ENCODE measurements around the gene BRINP2.

BRINP2 gene

GRCh38 chr1:177257576-177257975, 86.8 kb downstream of the BRINP2 start:
- no peak overlapping the region for H3K4me3 Mint-ChIP-seq
- peaks cover 6 to 13% of the 10 kb centered on the region in 2 donors for H3K9me3 Mint-ChIP-seq
- ATAC-seq (no peak), DNase-seq (no peak)
- no peak overlapping the region for H3K27ac Mint-ChIP-seq
- no peaks in the 10 kb centered on the region for H3K4me1 Mint-ChIP-seq
- peaks cover 9% of the 10 kb centered on the region for H3K27me3 Mint-ChIP-seq

- Mint-ChIP-seq H3K9me3 (peaks cover 7 to 9% of the 10 kb centered on the region in 2 donors), H3K4me1 (no peaks in the 10 kb centered on the region), H3K27ac (no peak overlapping the region), H3K27me3 (no peaks in the 10 kb centered on the region), H3K4me3 (no peak overlapping the region)
- DNase-seq (no peak), ATAC-seq (no peak)
Measured at GRCh38 chr1:177270863-177271262, 100.1 kb downstream of the BRINP2 start.

GRCh38 chr1:177273141-177273540, 102.4 kb downstream of the BRINP2 start:
- Mint-ChIP-seq H3K4me1 (no peaks in the 10 kb centered on the region), H3K27ac (no peak overlapping the region), H3K9me3 (peaks cover 9 to 12% of the 10 kb centered on the region in 2 donors), H3K4me3 (no peak overlapping the region), H3K27me3 (no peaks in the 10 kb centered on the region)
- no peak for DNase-seq
- ATAC-seq, result no peak

- ATAC-seq (no peak), DNase-seq (no peak)
- no peaks in the 10 kb centered on the region for H3K4me1 Mint-ChIP-seq
- H3K9me3 Mint-ChIP-seq, result peaks cover 9 to 15% of the 10 kb centered on the region in 2 donors
- no peaks in the 10 kb centered on the region for H3K27me3 Mint-ChIP-seq
- no peak overlapping the region for H3K4me3 Mint-ChIP-seq
- no peak overlapping the region for H3K27ac Mint-ChIP-seq
Measured at GRCh38 chr1:177274687-177275211, 104.0 kb downstream of the BRINP2 start.

GRCh38 chr1:177275736-177276135, 105.0 kb downstream of the BRINP2 start:
- no peak overlapping the region for H3K27ac Mint-ChIP-seq
- H3K4me1 Mint-ChIP-seq, result no peaks in the 10 kb centered on the region
- H3K9me3 Mint-ChIP-seq, result peaks cover 9 to 20% of the 10 kb centered on the region in 2 donors
- H3K4me3 Mint-ChIP-seq, result no peak overlapping the region
- ATAC-seq (no peak), DNase-seq (no peak)
- H3K27me3 Mint-ChIP-seq, result no peaks in the 10 kb centered on the region

GRCh38 chr1:177278626-177279390, 108.0 kb downstream of the BRINP2 start:
- ATAC-seq (no peak), DNase-seq (no peak)
- no peaks in the 10 kb centered on the region for H3K27me3 Mint-ChIP-seq
- no peak overlapping the region for H3K4me3 Mint-ChIP-seq
- H3K9me3 Mint-ChIP-seq, result peaks cover 6 to 34% of the 10 kb centered on the region in 2 donors
- no peak overlapping the region for H3K27ac Mint-ChIP-seq
- no peaks in the 10 kb centered on the region for H3K4me1 Mint-ChIP-seq

GRCh38 chr1:177281901-177282300, 111.1 kb downstream of the BRINP2 start:
- Mint-ChIP-seq H3K4me1 (no peaks in the 10 kb centered on the region), H3K4me3 (no peak overlapping the region), H3K9me3 (peaks cover 10 to 31% of the 10 kb centered on the region in 2 donors), H3K27me3 (no peaks in the 10 kb centered on the region), H3K27ac (no peak overlapping the region)
- ATAC-seq (no peak), DNase-seq (no peak)

GRCh38 chr1:177282976-177283375, 112.2 kb downstream of the BRINP2 start:
- peaks cover 10 to 28% of the 10 kb centered on the region in 2 donors for H3K9me3 Mint-ChIP-seq
- H3K27me3 Mint-ChIP-seq, result no peaks in the 10 kb centered on the region
- no peak overlapping the region for H3K4me3 Mint-ChIP-seq
- no peak overlapping the region for H3K27ac Mint-ChIP-seq
- no peaks in the 10 kb centered on the region for H3K4me1 Mint-ChIP-seq
- DNase-seq (no peak), ATAC-seq (no peak)

- Mint-ChIP-seq H3K4me1 (no peaks in the 10 kb centered on the region), H3K27me3 (no peaks in the 10 kb centered on the region), H3K27ac (no peak overlapping the region), H3K4me3 (no peak overlapping the region), H3K9me3 (peaks cover 10 to 24% of the 10 kb centered on the region in 2 donors)
- no peak for DNase-seq
- ATAC-seq, result no peak
Measured at GRCh38 chr1:177283380-177283779, 112.6 kb downstream of the BRINP2 start.

- Mint-ChIP-seq H3K27me3 (no peaks in the 10 kb centered on the region), H3K4me3 (no peak overlapping the region), H3K4me1 (no peaks in the 10 kb centered on the region), H3K9me3 (peaks cover 14 to 15% of the 10 kb centered on the region in 2 donors), H3K27ac (no peak overlapping the region)
- ATAC-seq (no peak), DNase-seq (no peak)
Measured at GRCh38 chr1:177286396-177286795, 115.6 kb downstream of the BRINP2 start.

- no peak for DNase-seq
- no peak for ATAC-seq
- no peak overlapping the region for H3K27ac Mint-ChIP-seq
- no peaks in the 10 kb centered on the region for H3K4me1 Mint-ChIP-seq
- H3K9me3 Mint-ChIP-seq, result peaks cover 11 to 14% of the 10 kb centered on the region in 2 donors
- no peaks in the 10 kb centered on the region for H3K27me3 Mint-ChIP-seq
- H3K4me3 Mint-ChIP-seq, result no peak overlapping the region
Measured at GRCh38 chr1:177287270-177287669, 116.5 kb downstream of the BRINP2 start.

GRCh38 chr1:177287994-177288393, 117.2 kb downstream of the BRINP2 start:
- H3K4me1 Mint-ChIP-seq, result no peaks in the 10 kb centered on the region
- ATAC-seq (no peak), DNase-seq (no peak)
- no peak overlapping the region for H3K4me3 Mint-ChIP-seq
- H3K27ac Mint-ChIP-seq, result no peak overlapping the region
- no peaks in the 10 kb centered on the region for H3K27me3 Mint-ChIP-seq
- H3K9me3 Mint-ChIP-seq, result peaks cover 7 to 10% of the 10 kb centered on the region in 2 donors

GRCh38 chr1:177289532-177289931, 118.8 kb downstream of the BRINP2 start:
- no peak for ATAC-seq
- Mint-ChIP-seq H3K9me3 (peaks cover 0 to 5% of the 10 kb centered on the region in 2 donors), H3K27ac (no peak overlapping the region), H3K4me3 (no peak overlapping the region), H3K4me1 (no peaks in the 10 kb centered on the region), H3K27me3 (no peaks in the 10 kb centered on the region)
- DNase-seq, result no peak

- Mint-ChIP-seq H3K9me3 (peaks cover 4 to 18% of the 10 kb centered on the region in 2 donors), H3K27me3 (no peaks in the 10 kb centered on the region), H3K27ac (no peak overlapping the region), H3K4me1 (no peaks in the 10 kb centered on the region), H3K4me3 (no peak overlapping the region)
- DNase-seq, result no peak
- no peak for ATAC-seq
Measured at GRCh38 chr1:177300431-177300830, 129.7 kb downstream of the BRINP2 start.

- Mint-ChIP-seq H3K4me1 (no peaks in the 10 kb centered on the region), H3K27me3 (no peaks in the 10 kb centered on the region)
Measured at GRCh38 chr1:177301425-177302124, 130.8 kb downstream of the BRINP2 start.

More at GRCh38 chr1:177301425-177302124, 130.8 kb downstream of the BRINP2 start:
- no peak overlapping the region for H3K4me3 Mint-ChIP-seq
- DNase-seq (no peak), ATAC-seq (no peak)
- no peak overlapping the region for H3K27ac Mint-ChIP-seq
- H3K9me3 Mint-ChIP-seq, result peaks cover 4 to 12% of the 10 kb centered on the region in 2 donors
